ENCODE measurements around the gene PDZD2. TPM values are rescaled to one million over a fixed set of nuclear protein-coding genes. Genes with fewer than 3 reads are reported as not detected.

The PDZD2 gene
- total RNA-seq, 2 donors from 2014 or later = 6.6 to 14.6 TPM

GRCh38 chr5:31783731-31784130, 144.8 kb downstream of the PDZD2 start:
- no peaks in the 10 kb centered on the region for H3K36me3 ChIP-seq (ENCODE audit: control insufficient read depth, insufficient read depth, low read length)

GRCh38 chr5:31786090-31786631, 147.2 kb downstream of the PDZD2 start:
- H3K9ac ChIP-seq (ENCODE audit: extremely low read depth, low read length, poor library complexity, severe bottlenecking) = no peak overlapping the region
- Mint-ChIP-seq H3K4me3 (no peak overlapping the region), H3K9me3 (peaks cover 7% of the 10 kb centered on the region), H3K27ac (no peak overlapping the region), H3K4me1 (peaks cover 6% of the 10 kb centered on the region), H3K36me3 (ENCODE audit: low read depth) (no peaks in the 10 kb centered on the region), H3K27me3 (ENCODE audit: insufficient read depth) (no peaks in the 10 kb centered on the region)
- no peaks in the 10 kb centered on the region for H3K27me3 ChIP-seq (ENCODE audit: control insufficient read depth, insufficient read depth, low read length, poor library complexity, severe bottlenecking)
- H3K27ac ChIP-seq (ENCODE audit: low read depth, low read length) = no peak overlapping the region
- no peaks in the 10 kb centered on the region for H3K9me3 ChIP-seq (ENCODE audit: control insufficient read depth, low read length)
- H3K4me1 ChIP-seq (ENCODE audit: control insufficient read depth, insufficient read depth, low read length) = no peaks in the 10 kb centered on the region
- no peak for TF ChIP-seq CTCF (conservative IDR thresholded peaks at IDR 0.05)
- H3K4me3 ChIP-seq (ENCODE audit: low read length) = no peak overlapping the region
- DNase-seq = no peak
- H3K36me3 ChIP-seq (ENCODE audit: control insufficient read depth, insufficient read depth, low read length) = no peaks in the 10 kb centered on the region
- 90% methylated on average over 3 of the region's 3 CpGs; no CpG with 5 or more reads in 1 of the 2 experiments for WGBS, 2 experiments (ENCODE audit: insufficient coverage in 1 of 2, insufficient read length in 1 of 2)

More at GRCh38 chr5:31783731-31784130, 144.8 kb downstream of the PDZD2 start:
- DNase-seq = no peak
- no peaks in the 10 kb centered on the region for H3K27me3 Mint-ChIP-seq (ENCODE audit: insufficient read depth)
- no peaks in the 10 kb centered on the region for H3K9me3 ChIP-seq (ENCODE audit: control insufficient read depth, low read length)
- H3K27ac Mint-ChIP-seq = no peak overlapping the region
- H3K27ac ChIP-seq (ENCODE audit: low read depth, low read length) = no peak overlapping the region
- H3K36me3 Mint-ChIP-seq (ENCODE audit: low read depth) = peaks cover 3% of the 10 kb centered on the region
- no peak overlapping the region for H3K9ac ChIP-seq (ENCODE audit: extremely low read depth, low read length, poor library complexity, severe bottlenecking)
- H3K4me3 ChIP-seq (ENCODE audit: low read length) = no peak overlapping the region
- no peak overlapping the region for H3K4me3 Mint-ChIP-seq
- WGBS, 2 experiments (ENCODE audit: insufficient coverage in 1 of 2, insufficient read length in 1 of 2) = 81 to 83% methylated on average over 8 of the region's 8 CpGs
- H3K9me3 Mint-ChIP-seq = peaks cover 4% of the 10 kb centered on the region
- TF ChIP-seq CTCF (conservative IDR thresholded peaks at IDR 0.05) = no peak
- H3K27me3 ChIP-seq (ENCODE audit: control insufficient read depth, insufficient read depth, low read length, poor library complexity, severe bottlenecking) = no peaks in the 10 kb centered on the region
- peaks cover 6% of the 10 kb centered on the region for H3K4me1 Mint-ChIP-seq
- no peaks in the 10 kb centered on the region for H3K4me1 ChIP-seq (ENCODE audit: control insufficient read depth, insufficient read depth, low read length)

- Mint-ChIP-seq H3K36me3 (ENCODE audit: low read depth) (peaks cover 2% of the 10 kb centered on the region), H3K4me1 (peaks cover 6% of the 10 kb centered on the region), H3K27me3 (ENCODE audit: insufficient read depth) (no peaks in the 10 kb centered on the region), H3K4me3 (no peak overlapping the region), H3K27ac (no peak overlapping the region), H3K9me3 (peaks cover 7% of the 10 kb centered on the region)
- WGBS, 2 experiments (ENCODE audit: insufficient coverage in 1 of 2, insufficient read length in 1 of 2) = 86 to 100% methylated on average over 1 to 2 of the region's 2 CpGs
- no peak for TF ChIP-seq CTCF (conservative IDR thresholded peaks at IDR 0.05)
- Histone ChIP-seq H3K4me3 (ENCODE audit: low read length) (no peak overlapping the region), H3K36me3 (ENCODE audit: control insufficient read depth, insufficient read depth, low read length) (no peaks in the 10 kb centered on the region), H3K4me1 (ENCODE audit: control insufficient read depth, insufficient read depth, low read length) (no peaks in the 10 kb centered on the region), H3K9me3 (ENCODE audit: control insufficient read depth, low read length) (no peaks in the 10 kb centered on the region), H3K27ac (ENCODE audit: low read depth, low read length) (no peak overlapping the region), H3K9ac (ENCODE audit: extremely low read depth, low read length, poor library complexity, severe bottlenecking) (no peak overlapping the region), H3K27me3 (ENCODE audit: control insufficient read depth, insufficient read depth, low read length, poor library complexity, severe bottlenecking) (no peaks in the 10 kb centered on the region)
- DNase-seq = no peak
Measured at GRCh38 chr5:31794009-31794408, 155.1 kb downstream of the PDZD2 start.
